ENCODE results near the gene NOP56.

NOP56 gene

DNA sequence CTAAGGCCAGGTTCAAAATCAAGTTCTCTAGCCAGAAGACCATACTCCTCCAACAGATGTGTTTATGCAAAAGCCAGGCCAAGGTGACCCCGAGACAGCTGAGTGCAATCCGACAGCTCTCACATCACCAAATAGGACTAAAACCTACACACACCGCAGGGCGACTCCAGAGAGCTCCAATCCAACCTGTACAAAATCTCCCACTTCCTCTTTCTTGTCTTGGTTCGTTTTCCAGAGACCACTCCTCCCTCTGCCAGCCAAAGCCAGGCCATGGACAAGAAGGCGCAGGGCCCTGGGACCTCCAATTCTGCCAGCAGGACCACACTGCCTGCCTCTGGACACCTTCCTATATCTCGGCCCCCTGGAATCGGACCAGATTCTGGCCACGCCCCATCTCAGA is 11.5 kb upstream of the NOP56 start:
- TF ChIP-seq, protein P1, sequence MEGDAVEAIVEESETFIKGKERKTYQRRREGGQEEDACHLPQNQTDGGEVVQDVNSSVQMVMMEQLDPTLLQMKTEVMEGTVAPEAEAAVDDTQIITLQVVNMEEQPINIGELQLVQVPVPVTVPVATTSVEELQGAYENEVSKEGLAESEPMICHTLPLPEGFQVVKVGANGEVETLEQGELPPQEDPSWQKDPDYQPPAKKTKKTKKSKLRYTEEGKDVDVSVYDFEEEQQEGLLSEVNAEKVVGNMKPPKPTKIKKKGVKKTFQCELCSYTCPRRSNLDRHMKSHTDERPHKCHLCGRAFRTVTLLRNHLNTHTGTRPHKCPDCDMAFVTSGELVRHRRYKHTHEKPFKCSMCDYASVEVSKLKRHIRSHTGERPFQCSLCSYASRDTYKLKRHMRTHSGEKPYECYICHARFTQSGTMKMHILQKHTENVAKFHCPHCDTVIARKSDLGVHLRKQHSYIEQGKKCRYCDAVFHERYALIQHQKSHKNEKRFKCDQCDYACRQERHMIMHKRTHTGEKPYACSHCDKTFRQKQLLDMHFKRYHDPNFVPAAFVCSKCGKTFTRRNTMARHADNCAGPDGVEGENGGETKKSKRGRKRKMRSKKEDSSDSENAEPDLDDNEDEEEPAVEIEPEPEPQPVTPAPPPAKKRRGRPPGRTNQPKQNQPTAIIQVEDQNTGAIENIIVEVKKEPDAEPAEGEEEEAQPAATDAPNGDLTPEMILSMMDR (IDR thresholded peaks at IDR 0.05; ENCODE audit: extremely low read depth, missing control alignments), result no peak
- no peak for DNase-seq (ENCODE audit: low spot score)

DNA sequence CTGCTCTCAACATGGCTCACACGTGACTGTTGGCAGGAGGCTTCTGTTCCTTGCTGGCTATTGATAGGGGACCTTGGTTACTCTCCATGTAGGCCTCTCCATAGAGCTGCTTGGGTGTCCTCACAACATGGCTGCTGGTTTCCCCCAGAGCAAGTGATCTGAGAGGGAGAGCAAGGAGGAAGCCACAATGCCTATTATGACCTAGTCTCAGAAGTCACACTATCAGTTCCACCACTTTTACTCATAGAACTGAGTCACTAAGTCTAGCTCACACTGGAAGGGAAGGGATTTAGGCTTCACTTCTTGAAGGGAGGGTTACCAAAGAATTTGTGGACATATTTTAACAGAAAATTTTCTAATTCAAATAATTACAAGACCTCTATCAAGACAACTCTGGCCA is 8.7 kb upstream of the NOP56 start:
- DNase-seq (ENCODE audit: low spot score), result no peak
- TF ChIP-seq, protein P1 (IDR thresholded peaks at IDR 0.05; ENCODE audit: extremely low read depth, missing control alignments), result no peak

DNA sequence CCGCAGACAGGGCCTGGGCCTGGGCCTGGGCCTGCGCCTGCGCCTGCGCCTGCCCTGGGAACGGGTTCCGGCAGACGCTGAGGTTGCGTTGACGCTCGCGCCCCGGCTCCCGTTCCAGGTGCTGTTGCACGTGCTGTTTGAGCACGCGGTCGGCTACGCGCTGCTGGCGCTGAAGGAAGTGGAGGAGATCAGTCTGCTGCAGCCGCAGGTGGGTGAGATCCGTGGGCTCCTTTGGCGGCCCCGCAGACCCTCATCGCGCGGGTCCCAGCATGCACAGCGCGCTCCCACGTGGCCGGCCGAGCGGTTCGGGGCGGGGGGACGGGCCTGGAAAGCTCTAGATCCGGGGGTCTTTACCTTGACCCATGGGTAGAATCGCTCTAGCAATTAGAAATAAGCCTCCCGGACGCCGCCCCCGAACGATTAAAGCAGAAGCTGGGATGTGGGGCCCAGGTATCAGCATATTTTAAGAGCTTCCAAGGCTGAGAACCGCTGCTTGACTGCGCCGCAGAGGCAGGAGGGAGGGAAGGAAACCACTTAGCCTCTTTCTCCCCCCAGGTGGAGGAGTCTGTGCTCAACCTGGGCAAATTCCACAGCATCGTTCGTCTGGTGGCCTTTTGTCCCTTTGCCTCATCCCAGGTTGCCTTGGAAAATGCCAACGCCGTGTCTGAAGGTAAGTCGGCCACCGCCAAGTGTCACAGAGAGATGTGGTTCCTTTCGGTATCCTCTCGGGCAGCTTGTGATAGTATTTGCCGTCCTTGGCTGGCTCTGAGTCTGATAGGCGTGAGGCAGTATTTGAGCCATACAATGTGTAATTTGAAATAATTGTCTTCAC is 508 bp downstream of the NOP56 start:
- peak; percentile 65 for DNase-seq (ENCODE audit: low spot score)
- TF ChIP-seq, protein P1 (IDR thresholded peaks at IDR 0.05; ENCODE audit: extremely low read depth, missing control alignments), result no peak

DNA sequence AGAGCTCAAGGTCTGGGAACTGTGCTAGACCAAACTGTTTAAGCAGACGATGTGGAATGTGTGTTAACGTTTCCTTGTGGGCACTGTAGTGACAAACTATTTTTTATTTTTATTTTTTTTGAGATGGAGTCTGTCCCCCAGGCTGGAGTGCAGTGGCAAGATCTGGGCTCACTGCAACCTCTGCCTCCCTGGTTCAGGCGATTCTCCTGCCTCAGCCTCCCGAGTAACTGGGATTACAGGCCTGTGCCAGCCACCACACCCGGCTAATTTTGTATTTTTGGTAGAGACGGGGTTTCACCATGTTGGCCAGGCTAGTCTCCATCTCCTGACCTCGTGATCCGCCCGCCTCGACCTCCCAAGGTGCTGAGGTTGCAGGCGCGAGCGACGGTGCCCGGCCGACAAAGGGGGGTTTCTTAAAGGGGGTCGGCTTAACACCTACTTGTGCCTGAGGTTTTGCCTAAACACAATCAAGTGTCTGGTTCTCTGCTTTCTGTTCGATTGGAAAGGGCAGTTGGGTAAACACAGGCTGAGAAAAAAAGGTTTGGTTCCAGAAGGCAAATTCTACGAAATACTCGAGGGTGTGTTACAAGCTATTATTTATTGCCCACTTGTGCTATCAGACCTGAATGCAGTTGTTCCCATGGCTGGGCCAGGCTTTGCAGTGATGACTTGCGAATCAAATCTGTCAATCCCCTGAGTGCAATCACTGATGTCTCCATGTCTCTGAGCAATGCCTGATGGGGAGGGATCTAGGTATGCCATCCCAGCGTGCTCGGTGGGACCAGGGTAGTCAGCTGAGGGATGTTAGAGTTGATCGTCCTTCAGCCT is 1.3 kb downstream of the NOP56 start:
- TF ChIP-seq, protein P1 (IDR thresholded peaks at IDR 0.05; ENCODE audit: extremely low read depth, missing control alignments), result no peak
- no peak for DNase-seq (ENCODE audit: low spot score)

DNA sequence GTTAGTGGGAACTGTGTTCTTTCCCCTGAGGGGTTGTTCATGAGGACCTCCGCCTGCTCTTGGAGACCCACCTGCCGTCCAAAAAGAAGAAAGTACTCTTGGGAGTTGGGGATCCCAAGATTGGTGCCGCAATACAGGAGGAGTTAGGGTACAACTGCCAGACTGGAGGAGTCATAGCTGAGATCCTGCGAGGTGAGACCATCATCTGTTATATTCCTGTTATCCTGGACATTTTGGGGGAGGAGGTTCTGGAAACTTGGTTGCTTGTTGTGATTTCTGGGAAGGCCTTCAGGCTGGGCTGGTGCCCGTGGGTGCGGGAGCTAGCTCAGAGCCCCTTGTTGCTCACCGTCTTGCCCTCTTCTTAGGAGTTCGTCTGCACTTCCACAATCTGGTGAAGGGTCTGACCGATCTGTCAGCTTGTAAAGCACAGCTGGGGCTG is 2.0 kb downstream of the NOP56 start:
- DNase-seq (ENCODE audit: low spot score), result no peak
- TF ChIP-seq, protein P1 (IDR thresholded peaks at IDR 0.05; ENCODE audit: extremely low read depth, missing control alignments), result no peak

DNA sequence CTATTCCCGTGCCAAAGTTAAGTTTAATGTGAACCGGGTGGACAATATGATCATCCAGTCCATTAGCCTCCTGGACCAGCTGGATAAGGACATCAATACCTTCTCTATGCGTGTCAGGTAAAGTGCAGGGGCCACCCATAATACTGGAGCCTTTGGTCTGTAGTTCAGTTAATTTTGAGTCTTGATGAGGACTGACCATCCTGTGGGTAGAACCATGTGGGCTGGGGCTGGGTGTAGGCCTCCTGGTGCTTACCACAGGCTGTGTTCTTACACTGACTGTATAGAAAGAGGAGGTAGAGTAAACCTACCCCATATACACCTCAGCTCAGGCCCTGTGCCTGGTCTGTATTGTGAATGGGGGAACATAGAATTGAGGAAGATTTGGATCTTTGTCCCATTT is 2.4 kb downstream of the NOP56 start:
- DNase-seq (ENCODE audit: low spot score), result no peak
- TF ChIP-seq, protein P1 (IDR thresholded peaks at IDR 0.05; ENCODE audit: extremely low read depth, missing control alignments), result no peak

Measured in GM20000 (cell line).